Activated CD8-positive, alpha-beta memory T cell treated with anti-CD3 and anti-CD28 coated beads for 48 hours (primary cell): ENCODE measurements around the gene AMACR.
"Not testable (repeated sequence)": the region's sequence is repeated elsewhere in the genome, so short reads cannot be mapped to it uniquely, and the experiment has no call there.

ENCODE experiments used
- DNase-seq, 3 experiments: peaks; one replicate each; pipeline ENCODE4 v3.0.0-alpha.2; 2020; ENCODE audit warnings: low read depth in 2 of 3, low spot score in 2 of 3

The AMACR gene

DNA sequence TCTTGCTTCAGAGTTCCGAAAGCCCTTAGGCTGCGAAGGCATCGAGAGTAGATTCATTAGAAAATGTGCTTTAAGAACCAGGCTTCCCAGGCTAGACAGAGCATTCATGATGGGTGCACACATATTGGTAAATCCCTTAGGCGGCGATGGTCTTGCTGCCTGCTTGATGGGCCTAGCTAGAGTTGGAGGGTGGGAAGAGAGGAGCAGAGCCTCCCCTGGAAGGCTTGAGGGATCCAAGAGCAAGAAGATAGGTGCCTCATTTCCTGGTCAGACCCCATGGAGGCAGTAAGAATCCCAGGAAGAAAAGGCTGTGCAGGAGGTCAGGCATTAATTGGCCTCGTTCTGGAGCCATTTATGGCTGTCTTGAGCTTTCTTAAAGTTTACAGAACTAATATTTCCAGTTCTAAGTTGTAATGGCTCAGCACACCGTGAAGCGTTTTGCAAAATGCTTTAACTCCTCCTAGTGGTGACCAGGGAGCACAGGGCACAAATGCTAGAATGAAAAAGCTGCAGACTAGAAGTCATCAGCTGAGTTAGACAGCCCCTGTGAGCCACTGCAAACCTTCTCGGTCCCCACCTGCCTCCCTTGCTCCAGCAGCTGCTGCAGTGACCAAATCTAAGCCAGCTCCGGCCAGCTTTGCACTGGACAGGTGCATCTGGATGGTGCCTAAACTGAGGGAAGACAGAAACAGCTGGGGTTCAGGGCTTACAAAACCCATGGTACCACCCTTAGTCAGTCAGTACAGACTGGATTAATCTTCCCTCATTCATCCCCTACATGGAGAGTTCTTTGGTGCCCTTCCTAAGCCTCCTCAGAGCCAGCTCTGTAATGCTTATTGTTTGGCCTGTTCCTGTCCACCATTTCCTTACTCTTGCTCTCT, 38.0 kb downstream of the AMACR start:
- DNase-seq, result no peak

DNA sequence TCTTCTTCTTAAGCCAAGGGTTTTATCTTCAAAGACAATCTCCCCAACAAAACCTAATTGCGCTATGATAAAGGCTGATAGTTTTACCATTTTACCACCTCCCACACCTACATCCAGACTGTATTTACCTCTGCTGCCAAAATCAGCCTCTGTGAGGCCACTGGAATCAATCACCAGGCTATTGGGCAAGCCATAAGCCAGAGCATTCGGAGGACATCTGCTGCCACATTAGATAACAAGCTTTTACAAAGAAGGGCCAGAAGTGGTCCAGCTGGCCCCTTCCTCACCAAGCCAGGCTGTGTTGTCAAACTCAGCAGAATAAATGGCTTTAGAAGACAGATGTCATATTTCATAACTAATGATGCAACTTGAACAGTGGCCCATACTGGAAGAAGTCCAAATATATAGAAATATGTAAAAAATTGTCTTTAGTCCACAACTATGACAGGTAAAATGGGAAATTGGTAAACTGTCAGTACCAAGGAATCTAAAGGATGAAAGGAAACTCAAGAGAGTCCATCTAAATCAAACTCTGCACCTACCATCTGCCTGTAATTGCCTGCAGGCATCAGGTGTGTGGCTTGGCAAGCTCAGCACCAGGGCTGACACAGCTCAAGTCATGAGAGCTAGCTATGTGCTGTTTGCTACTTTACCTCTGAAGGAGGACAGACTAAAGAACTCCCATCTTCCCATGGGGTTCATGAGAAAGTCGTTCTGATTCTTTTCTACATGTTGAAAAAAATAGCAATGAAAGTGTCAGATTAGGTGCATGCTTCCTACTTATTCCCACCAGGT, 39.4 kb downstream of the AMACR start:
- DNase-seq, result no peak

DNA sequence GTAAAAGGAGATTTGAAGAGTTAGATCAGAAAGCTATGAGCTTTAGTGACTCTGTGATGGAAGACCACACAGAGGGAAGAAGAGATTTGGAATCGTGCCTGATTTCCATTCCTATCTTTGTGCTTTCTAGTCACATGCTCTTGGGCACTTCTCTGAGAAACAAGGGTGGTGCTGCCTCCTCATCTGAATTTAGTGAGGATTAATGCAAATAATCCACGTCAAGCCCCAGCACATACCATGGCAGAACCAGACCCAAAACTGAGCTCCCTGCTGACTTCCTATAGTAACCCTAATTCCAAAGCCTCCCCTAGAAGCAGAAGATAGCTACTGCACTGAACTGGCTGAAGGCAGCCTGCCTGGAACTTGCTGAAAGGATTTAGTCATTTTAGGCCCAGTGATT, 41.0 kb downstream of the AMACR start:
- DNase-seq, result no peak

GRCh38 chr5:33964132-33964700, 43.6 kb downstream of the AMACR start:
- no peak for DNase-seq

DNA sequence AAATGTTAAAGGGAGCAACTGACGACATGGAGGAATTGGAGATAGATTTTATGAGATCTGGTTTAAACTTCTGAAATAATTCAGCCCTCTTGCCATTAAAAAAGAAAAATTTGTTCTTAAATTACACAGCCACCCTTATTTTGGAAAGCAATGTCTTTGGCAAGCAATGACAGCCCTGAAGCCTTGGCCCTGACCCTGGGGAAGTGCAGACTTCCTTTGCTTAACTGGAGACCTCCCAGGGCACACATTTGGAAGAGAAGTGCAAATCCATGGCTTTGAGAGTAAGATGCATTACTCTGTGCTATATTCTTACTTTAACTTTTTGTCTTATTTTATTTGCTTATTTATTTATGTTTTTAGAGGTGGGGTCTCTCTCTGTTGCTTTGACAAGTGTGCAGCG, 49.7 kb downstream of the AMACR start:
- no peak for DNase-seq

GRCh38 chr5:33957577-33958150, 50.2 kb downstream of the AMACR start:
- DNase-seq, result no peak

- DNase-seq, result not testable (repeated sequence)
Measured at GRCh38 chr5:33952175-33952574, 55.7 kb downstream of the AMACR start.

GRCh38 chr5:33944543-33945132, 63.2 kb downstream of the AMACR start:
- DNase-seq, result no peak

DNA sequence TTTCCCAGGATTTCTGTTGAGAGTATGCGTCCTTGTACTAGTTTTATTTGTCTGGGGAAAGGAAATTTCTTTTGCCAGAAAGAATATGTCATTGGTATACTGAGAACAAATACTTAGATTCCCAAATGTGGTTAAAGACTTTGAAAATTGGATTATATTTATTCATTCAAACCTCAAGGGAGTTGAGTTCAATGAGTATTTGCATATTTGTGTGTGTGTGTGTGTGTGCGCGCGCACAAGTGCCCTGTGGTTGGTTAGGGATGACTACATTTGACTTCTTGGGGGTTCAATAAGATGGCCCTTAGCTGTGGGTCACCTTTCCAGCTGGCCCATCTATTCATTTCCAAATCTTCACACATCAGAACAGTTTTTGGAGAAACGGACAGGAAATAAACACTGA, 66.8 kb downstream of the AMACR start:
- no peak for DNase-seq

DNA sequence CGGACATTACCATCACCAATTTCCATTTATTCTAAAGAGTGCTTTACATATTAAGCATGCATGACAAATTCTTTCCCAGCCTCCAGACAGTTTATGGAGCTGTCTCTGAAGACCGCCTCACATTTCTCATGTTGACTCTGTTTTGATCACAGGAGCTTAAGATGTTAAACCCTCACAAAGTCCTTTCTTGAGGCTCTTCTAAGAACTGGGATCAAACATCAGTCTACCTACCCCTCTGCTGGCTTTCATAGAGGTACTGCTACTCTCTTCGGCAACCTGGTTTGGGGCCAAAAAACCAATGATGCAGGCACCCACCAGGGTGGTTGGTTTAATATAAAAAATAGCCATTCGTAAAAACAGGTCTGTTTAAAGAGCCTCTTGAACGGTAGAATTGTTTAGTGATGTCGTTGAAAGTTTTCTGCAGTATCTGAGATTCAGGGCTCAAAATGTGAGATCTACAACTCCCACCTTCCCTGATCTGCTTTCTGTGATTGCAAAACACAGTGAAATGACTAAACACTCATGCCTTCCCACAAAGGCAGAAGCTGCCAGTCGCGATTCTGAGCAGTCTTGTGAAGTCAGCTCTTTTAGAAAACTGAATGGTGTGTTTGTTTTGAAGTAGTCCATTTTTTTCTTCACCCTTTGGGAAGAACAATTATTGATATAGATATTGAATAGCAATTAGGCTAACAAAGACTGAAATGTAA, 68.1 kb downstream of the AMACR start:
- no peak for DNase-seq

DNA sequence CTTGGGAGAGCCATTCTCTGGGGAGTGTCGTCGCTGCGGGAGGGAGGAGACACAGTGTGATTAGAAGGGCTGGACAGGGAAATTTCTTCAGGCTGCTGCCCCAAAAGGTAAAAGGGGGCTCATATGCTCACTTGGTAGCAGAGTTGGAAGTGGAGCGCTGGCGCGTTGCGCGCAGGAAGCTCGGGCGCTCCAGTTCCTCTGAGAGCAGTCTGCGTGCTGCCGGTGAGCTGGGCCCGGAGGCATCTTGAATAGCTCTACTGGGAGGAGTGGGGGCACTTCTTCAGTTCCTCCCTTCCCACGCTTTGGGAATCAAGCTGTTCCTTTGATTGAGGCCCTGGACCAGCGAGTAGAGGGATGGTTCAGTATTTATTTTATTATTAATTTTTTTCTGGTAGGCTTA, 69.0 kb downstream of the AMACR start:
- no peak for DNase-seq

- no peak for DNase-seq
Measured at GRCh38 chr5:33938507-33938796, 69.4 kb downstream of the AMACR start.

DNA sequence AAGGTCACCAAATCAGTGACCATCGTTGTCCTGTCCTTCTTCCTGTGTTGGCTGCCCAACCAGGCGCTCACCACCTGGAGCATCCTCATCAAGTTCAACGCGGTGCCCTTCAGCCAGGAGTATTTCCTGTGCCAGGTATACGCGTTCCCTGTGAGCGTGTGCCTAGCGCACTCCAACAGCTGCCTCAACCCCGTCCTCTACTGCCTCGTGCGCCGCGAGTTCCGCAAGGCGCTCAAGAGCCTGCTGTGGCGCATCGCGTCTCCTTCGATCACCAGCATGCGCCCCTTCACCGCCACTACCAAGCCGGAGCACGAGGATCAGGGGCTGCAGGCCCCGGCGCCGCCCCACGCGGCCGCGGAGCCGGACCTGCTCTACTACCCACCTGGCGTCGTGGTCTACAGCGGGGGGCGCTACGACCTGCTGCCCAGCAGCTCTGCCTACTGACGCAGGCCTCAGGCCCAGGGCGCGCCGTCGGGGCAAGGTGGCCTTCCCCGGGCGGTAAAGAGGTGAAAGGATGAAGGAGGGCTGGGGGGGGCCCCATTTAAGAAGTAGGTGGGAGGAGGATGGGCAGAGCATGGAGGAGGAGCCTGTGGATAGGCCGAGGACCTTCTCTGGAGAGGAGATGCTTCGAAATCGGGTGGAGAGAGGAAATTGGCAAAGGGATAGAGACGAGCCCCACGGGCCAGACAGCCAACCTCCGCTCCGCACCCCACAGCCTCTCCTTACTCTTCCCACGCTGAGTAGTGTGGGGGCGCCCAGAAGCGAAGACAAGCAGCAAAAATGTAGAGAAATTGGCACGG, 69.9 kb downstream of the AMACR start:
- DNase-seq, result no peak

- DNase-seq, result no peak
Measured at GRCh38 chr5:33937017-33937706, 70.7 kb downstream of the AMACR start.

DNA sequence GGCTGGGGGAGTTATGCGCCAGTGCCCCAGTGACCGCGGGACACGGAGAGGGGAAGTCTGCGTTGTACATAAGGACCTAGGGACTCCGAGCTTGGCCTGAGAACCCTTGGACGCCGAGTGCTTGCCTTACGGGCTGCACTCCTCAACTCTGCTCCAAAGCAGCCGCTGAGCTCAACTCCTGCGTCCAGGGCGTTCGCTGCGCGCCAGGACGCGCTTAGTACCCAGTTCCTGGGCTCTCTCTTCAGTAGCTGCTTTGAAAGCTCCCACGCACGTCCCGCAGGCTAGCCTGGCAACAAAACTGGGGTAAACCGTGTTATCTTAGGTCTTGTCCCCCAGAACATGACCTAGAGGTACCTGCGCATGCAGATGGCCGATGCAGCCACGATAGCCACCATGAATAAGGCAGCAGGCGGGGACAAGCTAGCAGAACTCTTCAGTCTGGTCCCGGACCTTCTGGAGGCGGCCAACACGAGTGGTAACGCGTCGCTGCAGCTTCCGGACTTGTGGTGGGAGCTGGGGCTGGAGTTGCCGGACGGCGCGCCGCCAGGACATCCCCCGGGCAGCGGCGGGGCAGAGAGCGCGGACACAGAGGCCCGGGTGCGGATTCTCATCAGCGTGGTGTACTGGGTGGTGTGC, 71.4 kb downstream of the AMACR start, which contains the start of gene RXFP3:
TSS of gene RXFP3 (plus strand) at position 6 of the 636 bp plus-strand sequence. CDS start at position 361, 355 bp downstream.
- DNase-seq, result no peak
